ENCODE data around the gene NCAN. TPM values are rescaled to one million over a fixed set of nuclear protein-coding genes. Genes with fewer than 3 reads are reported as not detected.

Gene NCAN
- total RNA-seq, 3 donors from 2014 or later (not counting 1 experiment from before 2014, with no cell fraction given): not detected

- TF ChIP-seq CTCF (IDR thresholded peaks at IDR 0.05): no peak
- DNase-seq (no peak), ATAC-seq (no peak)
- Histone ChIP-seq H3K27me3 (ENCODE audit: control insufficient read depth, insufficient read depth, low read length) (peaks cover 6% of the 10 kb centered on the region), H3K36me3 (ENCODE audit: control insufficient read depth, insufficient read depth, low read length) (peaks cover 51% of the 10 kb centered on the region), H3K4me3 (ENCODE audit: low read length) (no peak overlapping the region), H3K27ac (ENCODE audit: low read length) (no peak overlapping the region), H3K9me3 (ENCODE audit: control insufficient read depth, insufficient read depth, low read length) (no peaks in the 10 kb centered on the region), H3K4me1 (ENCODE audit: control insufficient read depth, insufficient read depth, low read length) (peaks cover 3% of the 10 kb centered on the region)
- Mint-ChIP-seq H3K4me3 (no peak overlapping the region), H3K4me1 (peaks cover 0 to 10% of the 10 kb centered on the region in 2 donors), H3K27me3 (ENCODE audit: low read depth in 2 of 2) (peaks cover 7 to 12% of the 10 kb centered on the region in 2 donors), H3K27ac (no peak overlapping the region), H3K9me3 (no peaks in the 10 kb centered on the region), H3K36me3 (no peaks in the 10 kb centered on the region)
- intact Hi-C loops (cut with micrococcal nuclease): no loop called here
- 98% methylated on average over 20 of the region's 20 CpGs for WGBS (ENCODE audit: insufficient coverage)
Observed at GRCh38 chr19:19276851-19277250, 65.1 kb downstream of the NCAN start.

- peaks cover 6% of the 10 kb centered on the region for H3K27me3 ChIP-seq (ENCODE audit: control insufficient read depth, insufficient read depth, low read length)
- H3K4me1 ChIP-seq (ENCODE audit: control insufficient read depth, insufficient read depth, low read length): peaks cover 2% of the 10 kb centered on the region
- Mint-ChIP-seq H3K36me3 (no peaks in the 10 kb centered on the region), H3K9me3 (no peaks in the 10 kb centered on the region), H3K27ac (no peak overlapping the region), H3K27me3 (ENCODE audit: low read depth in 2 of 2) (peaks cover 0 to 8% of the 10 kb centered on the region in 2 donors), H3K4me1 (peaks cover 0 to 9% of the 10 kb centered on the region in 2 donors), H3K4me3 (no peak overlapping the region)
- ATAC-seq (no peak), DNase-seq (no peak)
- no peaks in the 10 kb centered on the region for H3K9me3 ChIP-seq (ENCODE audit: control insufficient read depth, insufficient read depth, low read length)
- WGBS (ENCODE audit: insufficient coverage): 99% methylated on average over 7 of the region's 7 CpGs
- intact Hi-C loops (cut with micrococcal nuclease): no loop called here
- no peak overlapping the region for H3K4me3 ChIP-seq (ENCODE audit: low read length)
- peaks cover 53% of the 10 kb centered on the region for H3K36me3 ChIP-seq (ENCODE audit: control insufficient read depth, insufficient read depth, low read length)
- no peak for TF ChIP-seq CTCF (IDR thresholded peaks at IDR 0.05)
- H3K27ac ChIP-seq (ENCODE audit: low read length): no peak overlapping the region
Observed at GRCh38 chr19:19278315-19278714, 66.6 kb downstream of the NCAN start.

- Histone ChIP-seq H3K4me1 (ENCODE audit: control insufficient read depth, insufficient read depth, low read length) (no peaks in the 10 kb centered on the region), H3K36me3 (ENCODE audit: control insufficient read depth, insufficient read depth, low read length) (peaks cover 55% of the 10 kb centered on the region), H3K27ac (ENCODE audit: low read length) (no peak overlapping the region), H3K4me3 (ENCODE audit: low read length) (no peak overlapping the region), H3K27me3 (ENCODE audit: control insufficient read depth, insufficient read depth, low read length) (no peaks in the 10 kb centered on the region), H3K9me3 (ENCODE audit: control insufficient read depth, insufficient read depth, low read length) (no peaks in the 10 kb centered on the region)
- TF ChIP-seq CTCF (IDR thresholded peaks at IDR 0.05): no peak
- WGBS (ENCODE audit: insufficient coverage): 97% methylated on average over 19 of the region's 19 CpGs
- intact Hi-C loops (cut with micrococcal nuclease): no loop called here
- Mint-ChIP-seq H3K27me3 (ENCODE audit: low read depth in 2 of 2) (no peaks in the 10 kb centered on the region), H3K27ac (no peak overlapping the region), H3K9me3 (no peaks in the 10 kb centered on the region), H3K4me3 (no peak overlapping the region), H3K36me3 (peaks cover 3% of the 10 kb centered on the region), H3K4me1 (peaks cover 0 to under 1% of the 10 kb centered on the region in 2 donors)
- ATAC-seq: no peak
- no peak for DNase-seq
Observed at GRCh38 chr19:19279062-19279612, 67.4 kb downstream of the NCAN start.

GRCh38 chr19:19279853-19280252 is 68.1 kb downstream of the NCAN start:
- no peak overlapping the region for H3K4me3 Mint-ChIP-seq
- no peaks in the 10 kb centered on the region for H3K9me3 Mint-ChIP-seq
- Histone ChIP-seq H3K27ac (ENCODE audit: low read length) (no peak overlapping the region), H3K36me3 (ENCODE audit: control insufficient read depth, insufficient read depth, low read length) (peaks cover 60% of the 10 kb centered on the region), H3K4me3 (ENCODE audit: low read length) (no peak overlapping the region), H3K4me1 (ENCODE audit: control insufficient read depth, insufficient read depth, low read length) (no peaks in the 10 kb centered on the region), H3K27me3 (ENCODE audit: control insufficient read depth, insufficient read depth, low read length) (no peaks in the 10 kb centered on the region), H3K9me3 (ENCODE audit: control insufficient read depth, insufficient read depth, low read length) (no peaks in the 10 kb centered on the region)
- no peak for TF ChIP-seq CTCF (IDR thresholded peaks at IDR 0.05)
- no peaks in the 10 kb centered on the region for H3K27me3 Mint-ChIP-seq (ENCODE audit: low read depth in 2 of 2)
- no peak overlapping the region for H3K27ac Mint-ChIP-seq
- H3K36me3 Mint-ChIP-seq: peaks cover 9% of the 10 kb centered on the region
- 98% methylated on average over 16 of the region's 16 CpGs for WGBS (ENCODE audit: insufficient coverage)
- H3K4me1 Mint-ChIP-seq: no peaks in the 10 kb centered on the region
- DNase-seq (no peak), ATAC-seq (no peak)
- intact Hi-C loops (cut with micrococcal nuclease): no loop called here

Measured in natural killer cell (primary cell).